Neural progenitor cell (in vitro differentiated cells): ENCODE data around the gene RNF180. TPM values are rescaled to one million over a fixed set of nuclear protein-coding genes. Genes with fewer than 3 reads are reported as not detected.
A peak's percentile ranks its signal among the peaks of the same experiment; 100 is the strongest.

ENCODE experiments used
- DNase-seq: peaks from one replicate; pipeline ENCODE4 v3.0.0-alpha.2; 2016; ENCODE audit warnings: low spot score
- H2AFZ ChIP-seq: fragments of 200-600 bp; sonication (generic); replicated peaks from 2 replicates; pipeline ENCODE4 v1.6.1; 2016; ENCODE audit warnings: antibody characterized with exemption
- H3F3A ChIP-seq: fragments of 200-600 bp; sonication (generic); 2 replicates; pipeline ENCODE4 v1.6.1; 2016; ENCODE audit warnings: antibody characterized with exemption, low read depth
- H3K27ac ChIP-seq: fragments of 200-600 bp; sonication (generic); 2 replicates; pipeline ENCODE4 v1.5.1; 2016; ENCODE audit warnings: mild to moderate bottlenecking
- H3K27me3 ChIP-seq: fragments of 200-600 bp; sonication (generic); 2 replicates; pipeline ENCODE4 v1.6.1; 2016; ENCODE audit warnings: mild to moderate bottlenecking, moderate library complexity
- H3K36me3 ChIP-seq: fragments of 200-600 bp; sonication (generic); 2 replicates; pipeline ENCODE4 v1.5.1; 2016
- H3K4me1 ChIP-seq: fragments of 200-600 bp; sonication (generic); 2 replicates; pipeline ENCODE4 v1.6.1; 2016; ENCODE audit warnings: mixed run types
- H3K4me2 ChIP-seq: fragments of 200-600 bp; sonication (generic); 2 replicates; pipeline ENCODE4 v1.6.1; 2016
- H3K4me3 ChIP-seq: fragments of 200-600 bp; sonication (generic); 2 replicates; pipeline ENCODE4 v1.5.1; 2016
- H3K79me2 ChIP-seq: fragments of 200-600 bp; sonication (generic); 2 replicates; pipeline ENCODE4 v1.6.1; 2016; ENCODE audit warnings: low read depth
- H3K9ac ChIP-seq: fragments of 200-600 bp; sonication (generic); 2 replicates; pipeline ENCODE4 v1.6.1; 2016
- H3K9me3 ChIP-seq: fragments of 200-600 bp; sonication (generic); 2 replicates; pipeline ENCODE4 v1.5.1; 2016; ENCODE audit warnings: low read depth
- H4K20me1 ChIP-seq: fragments of 200-600 bp; sonication (generic); 2 replicates; pipeline ENCODE4 v1.6.1; 2016; ENCODE audit warnings: low read depth
- H3K27ac Mint-ChIP-seq: 3 replicates; pipeline ENCODE4 v1.8.0; 2021; ENCODE audit warnings: mixed read lengths
- H3K27me3 Mint-ChIP-seq: 2 replicates; pipeline ENCODE4 v1.8.0; 2022; ENCODE audit warnings: low read depth, mild to moderate bottlenecking, inconsistent platforms, moderate library complexity, mixed read lengths; ENCODE audit not compliant: insufficient read depth
- H3K36me3 Mint-ChIP-seq: 3 replicates; pipeline ENCODE4 v1.8.0; 2021; ENCODE audit warnings: mixed read lengths
- H3K4me1 Mint-ChIP-seq: 3 replicates; pipeline ENCODE4 v1.8.0; 2021; ENCODE audit warnings: mixed read lengths
- H3K4me3 Mint-ChIP-seq: 3 replicates; pipeline ENCODE4 v1.8.0; 2021; ENCODE audit warnings: mild to moderate bottlenecking, moderate library complexity, mixed read lengths
- H3K9me3 Mint-ChIP-seq: 3 replicates; pipeline ENCODE4 v1.8.0; 2020; ENCODE audit warnings: mixed read lengths
- CTCF ChIP-seq: fragments of 200-600 bp; sonication (generic); IDR thresholded peaks from 2 replicates; pipeline ENCODE4 v1.5.1; 2017; ENCODE audit warnings: antibody characterized with exemption, mild to moderate bottlenecking
- EZH2 ChIP-seq: fragments of 200-600 bp; sonication (generic); IDR thresholded peaks from 2 replicates; pipeline ENCODE4 v1.6.1; 2017; ENCODE audit warnings: antibody characterized with exemption, mild to moderate bottlenecking, moderate library complexity
- EZH2phosphoT487 ChIP-seq: fragments of 200-600 bp; sonication (generic); IDR thresholded peaks from 2 replicates; pipeline ENCODE4 v1.6.1; 2017; ENCODE audit warnings: antibody characterized with exemption
- total RNA-seq: library from RNA; depleted of rRNA; stranded (reverse); fragments of >200 nt; gene quantifications from 2 replicates; pipeline ENCODE4 v1.2.3, GENCODE V29; 2015; ENCODE audit warnings: low replicate concordance

Gene RNF180
- total RNA-seq, 1 donor from 2014 or later, result 5.5 TPM

GRCh38 chr5:64318175-64318574 is 152.5 kb downstream of the RNF180 start:
- DNase-seq, result no peak
- H3K9ac ChIP-seq, result no peak overlapping the region
- no peak overlapping the region for H3K27ac Mint-ChIP-seq
- H3K4me3 ChIP-seq, result no peak overlapping the region
- no peaks in the 10 kb centered on the region for H3K79me2 ChIP-seq
- H3K4me1 Mint-ChIP-seq, result no peaks in the 10 kb centered on the region
- H3K36me3 ChIP-seq, result no peaks in the 10 kb centered on the region
- H3K27me3 ChIP-seq, result no peaks in the 10 kb centered on the region
- no peaks in the 10 kb centered on the region for H4K20me1 ChIP-seq
- no peaks in the 10 kb centered on the region for H3F3A ChIP-seq
- H3K4me3 Mint-ChIP-seq, result no peak overlapping the region
- no peaks in the 10 kb centered on the region for H3K4me1 ChIP-seq
- no peaks in the 10 kb centered on the region for H3K9me3 Mint-ChIP-seq
- H3K36me3 Mint-ChIP-seq, result no peaks in the 10 kb centered on the region
- no peaks in the 10 kb centered on the region for H3K27me3 Mint-ChIP-seq
- no peak overlapping the region for H3K27ac ChIP-seq
- H3K4me2 ChIP-seq, result no peak overlapping the region
- no peaks in the 10 kb centered on the region for H3K9me3 ChIP-seq
- no peak overlapping the region for H2AFZ ChIP-seq
- TF ChIP-seq CTCF (no peak), EZH2phosphoT487 (no peak), EZH2 (no peak)

GRCh38 chr5:64323591-64323990 is 157.9 kb downstream of the RNF180 start:
- no peak for DNase-seq
- Mint-ChIP-seq H3K36me3 (peaks cover 2% of the 10 kb centered on the region), H3K27ac (no peak overlapping the region), H3K4me1 (no peaks in the 10 kb centered on the region), H3K27me3 (peaks cover 5% of the 10 kb centered on the region), H3K4me3 (no peak overlapping the region), H3K9me3 (peaks cover 5% of the 10 kb centered on the region)
- Histone ChIP-seq H4K20me1 (no peaks in the 10 kb centered on the region), H3K27me3 (no peaks in the 10 kb centered on the region), H2AFZ (no peak overlapping the region), H3K27ac (no peak overlapping the region), H3K4me2 (no peak overlapping the region), H3K79me2 (no peaks in the 10 kb centered on the region), H3K9me3 (no peaks in the 10 kb centered on the region), H3K4me3 (no peak overlapping the region), H3F3A (no peaks in the 10 kb centered on the region), H3K4me1 (no peaks in the 10 kb centered on the region), H3K9ac (no peak overlapping the region), H3K36me3 (no peaks in the 10 kb centered on the region)
- no peak for TF ChIP-seq EZH2phosphoT487
- TF ChIP-seq EZH2, result no peak

GRCh38 chr5:64330728-64331231 is 165.1 kb downstream of the RNF180 start:
- H3K4me2 ChIP-seq, result no peak overlapping the region
- no peaks in the 10 kb centered on the region for H4K20me1 ChIP-seq
- peaks cover 15% of the 10 kb centered on the region for H3K4me1 ChIP-seq
- Mint-ChIP-seq H3K27me3 (peaks cover 4% of the 10 kb centered on the region), H3K36me3 (peaks cover 5% of the 10 kb centered on the region), H3K27ac (no peak overlapping the region), H3K4me3 (no peak overlapping the region), H3K4me1 (peaks cover 24% of the 10 kb centered on the region), H3K9me3 (peaks cover 5% of the 10 kb centered on the region)
- H2AFZ ChIP-seq, result no peak overlapping the region
- H3F3A ChIP-seq, result peaks cover 6% of the 10 kb centered on the region
- H3K36me3 ChIP-seq, result no peaks in the 10 kb centered on the region
- TF ChIP-seq EZH2 (no peak), CTCF (no peak), EZH2phosphoT487 (no peak)
- no peaks in the 10 kb centered on the region for H3K9me3 ChIP-seq
- H3K27ac ChIP-seq, result no peak overlapping the region
- H3K9ac ChIP-seq, result no peak overlapping the region
- H3K27me3 ChIP-seq, result no peaks in the 10 kb centered on the region
- no peaks in the 10 kb centered on the region for H3K79me2 ChIP-seq
- DNase-seq, result no peak
- no peak overlapping the region for H3K4me3 ChIP-seq

- DNase-seq, result no peak
- no peak for TF ChIP-seq CTCF
- no peak for TF ChIP-seq EZH2
- no peak for TF ChIP-seq EZH2phosphoT487
- H3K27me3 ChIP-seq, result no peaks in the 10 kb centered on the region
- H3K4me2 ChIP-seq, result no peak overlapping the region
- H3K4me1 Mint-ChIP-seq, result peaks cover 24% of the 10 kb centered on the region
- H4K20me1 ChIP-seq, result no peaks in the 10 kb centered on the region
- peaks cover 6% of the 10 kb centered on the region for H3F3A ChIP-seq
- H3K4me1 ChIP-seq, result peaks cover 15% of the 10 kb centered on the region
- H3K36me3 Mint-ChIP-seq, result peaks cover 2% of the 10 kb centered on the region
- H3K79me2 ChIP-seq, result no peaks in the 10 kb centered on the region
- H3K4me3 ChIP-seq, result no peak overlapping the region
- no peak overlapping the region for H3K9ac ChIP-seq
- no peak overlapping the region for H3K27ac ChIP-seq
- no peak overlapping the region for H2AFZ ChIP-seq
- peaks cover 2% of the 10 kb centered on the region for H3K9me3 Mint-ChIP-seq
- no peak overlapping the region for H3K4me3 Mint-ChIP-seq
- H3K27me3 Mint-ChIP-seq, result peaks cover 4% of the 10 kb centered on the region
- H3K27ac Mint-ChIP-seq, result peak overlapping the region; percentile 70
- no peaks in the 10 kb centered on the region for H3K36me3 ChIP-seq
- H3K9me3 ChIP-seq, result no peaks in the 10 kb centered on the region
Observed at GRCh38 chr5:64331597-64332277, 166.1 kb downstream of the RNF180 start.
